ENCODE data around the gene C19orf53.

Gene C19orf53

GRCh38 chr19:13796301-13797057, 22.2 kb downstream of the C19orf53 start:
- no peak for DNase-seq

- no peak for DNase-seq
Measured at GRCh38 chr19:13797058-13797440, 22.8 kb downstream of the C19orf53 start.

GRCh38 chr19:13797870-13798269, 23.6 kb downstream of the C19orf53 start:
- DNase-seq: no peak

GRCh38 chr19:13799669-13800068, 25.4 kb downstream of the C19orf53 start:
- no peak for DNase-seq

GRCh38 chr19:13803038-13803437, 28.8 kb downstream of the C19orf53 start:
- DNase-seq: no peak

- DNase-seq: no peak
Measured at GRCh38 chr19:13804830-13805683, 30.8 kb downstream of the C19orf53 start.

GRCh38 chr19:13806728-13807127, 32.5 kb downstream of the C19orf53 start:
- no peak for DNase-seq

GRCh38 chr19:13807421-13808021, 33.3 kb downstream of the C19orf53 start:
- DNase-seq: no peak

- no peak for DNase-seq
Measured at GRCh38 chr19:13808856-13809255, 34.6 kb downstream of the C19orf53 start.

GRCh38 chr19:13812544-13812943, 38.3 kb downstream of the C19orf53 start:
- DNase-seq: no peak

GRCh38 chr19:13813147-13813546, 38.9 kb downstream of the C19orf53 start:
- no peak for DNase-seq

GRCh38 chr19:13814550-13814949, 40.3 kb downstream of the C19orf53 start:
- no peak for DNase-seq

- DNase-seq: no peak
Measured at GRCh38 chr19:13817018-13817614, 42.9 kb downstream of the C19orf53 start.

GRCh38 chr19:13817615-13818371, 43.5 kb downstream of the C19orf53 start:
- DNase-seq: peak; percentile 48

GRCh38 chr19:13819238-13819637, 45.0 kb downstream of the C19orf53 start:
- no peak for DNase-seq

- DNase-seq: no peak
Measured at GRCh38 chr19:13821292-13821691, 47.0 kb downstream of the C19orf53 start.

GRCh38 chr19:13823256-13823655, 49.0 kb downstream of the C19orf53 start:
- DNase-seq: no peak

GRCh38 chr19:13823901-13824300, 49.6 kb downstream of the C19orf53 start:
- DNase-seq: no peak

- no peak for DNase-seq
Measured at GRCh38 chr19:13824703-13825102, 50.4 kb downstream of the C19orf53 start.

- no peak for DNase-seq
Measured at GRCh38 chr19:13825489-13826441, 51.5 kb downstream of the C19orf53 start.

- no peak for DNase-seq
Measured at GRCh38 chr19:13826652-13827235, 52.5 kb downstream of the C19orf53 start.
